Measurements from ENCODE around the gene AKR7A2.

AKR7A2 gene

DNA sequence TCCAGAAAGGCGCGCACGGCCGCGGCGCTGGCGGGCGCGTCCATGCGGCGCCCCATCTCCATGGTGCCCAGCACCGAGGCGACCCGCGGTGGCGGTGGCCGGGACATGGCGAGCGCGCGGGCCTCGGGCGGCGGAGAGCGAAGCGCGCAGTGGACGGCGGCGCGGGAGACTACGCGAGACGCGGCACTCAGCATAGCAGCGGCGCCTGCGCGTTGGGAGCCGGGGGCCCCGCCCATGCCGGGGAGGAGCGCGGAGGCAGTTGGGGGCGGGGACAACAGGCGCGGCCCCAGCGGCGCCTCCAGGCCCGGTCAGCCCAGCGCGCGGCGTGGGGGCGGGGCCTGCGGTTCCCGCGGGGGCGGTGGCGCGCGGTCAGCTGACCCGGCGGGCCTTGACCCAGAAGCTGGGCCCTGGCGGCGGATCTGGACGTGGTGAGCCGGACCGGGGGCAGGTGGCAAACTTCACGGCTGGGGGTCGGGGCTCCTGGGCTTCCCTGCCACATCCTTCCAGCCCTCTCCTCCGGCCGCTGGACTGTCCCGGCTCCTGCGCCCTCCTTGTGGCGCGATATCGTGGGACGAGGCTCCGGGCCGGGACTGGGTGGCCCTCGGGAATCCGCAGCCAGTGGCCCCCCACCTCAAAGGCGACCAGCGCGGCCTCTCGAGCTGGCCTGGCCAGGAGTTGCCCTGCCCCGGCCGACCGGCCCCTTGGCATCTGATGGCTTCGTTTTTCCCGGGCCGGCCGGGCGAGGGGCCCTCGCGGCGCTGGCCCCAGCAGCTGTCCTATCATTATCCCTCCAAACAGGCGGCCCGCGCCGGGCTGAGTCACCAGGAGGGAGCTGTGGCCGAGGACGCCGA lies at the start of gene AKR7A2, which contains the start of gene SLC66A1:
AKR7A2 (minus strand) TSS at position 214 of the 851 bp plus-strand sequence; CDS start at position 194, 20 bp downstream.
SLC66A1 (plus strand) TSS at position 396 of the 851 bp plus-strand sequence. CDS start 5,352 bp downstream, outside the sequence.
- peak; percentile 23 for DNase-seq

GRCh38 chr1:19360843-19361610 lies 49.1 kb upstream of the AKR7A2 start:
- DNase-seq, result no peak

DNA sequence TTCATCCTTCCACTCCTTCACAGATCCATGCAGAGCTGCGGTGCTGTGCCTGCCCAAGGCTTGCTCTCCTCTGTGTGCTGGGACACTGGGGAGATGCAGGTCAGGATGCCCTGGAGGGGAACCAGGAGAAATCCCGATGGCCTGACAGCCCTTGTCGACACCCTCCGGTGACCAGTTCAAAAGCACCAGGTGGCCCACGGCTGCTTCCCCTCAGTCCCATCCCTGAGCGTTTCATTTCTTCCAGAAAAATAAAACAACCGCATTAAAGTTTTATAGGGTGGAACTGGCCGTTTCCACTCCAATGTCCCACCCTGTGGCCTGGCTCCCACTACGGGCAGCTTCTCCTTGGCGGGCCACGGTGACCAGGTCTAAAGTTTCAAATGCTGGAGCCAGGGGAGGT lies 48.5 kb upstream of the AKR7A2 start:
- DNase-seq, result no peak

GRCh38 chr1:19360016-19360415 lies 48.1 kb upstream of the AKR7A2 start:
- no peak for DNase-seq

- no peak for DNase-seq
These were observed 47.4 kb upstream of the AKR7A2 start for GRCh38 chr1:19359357-19359756.

DNA sequence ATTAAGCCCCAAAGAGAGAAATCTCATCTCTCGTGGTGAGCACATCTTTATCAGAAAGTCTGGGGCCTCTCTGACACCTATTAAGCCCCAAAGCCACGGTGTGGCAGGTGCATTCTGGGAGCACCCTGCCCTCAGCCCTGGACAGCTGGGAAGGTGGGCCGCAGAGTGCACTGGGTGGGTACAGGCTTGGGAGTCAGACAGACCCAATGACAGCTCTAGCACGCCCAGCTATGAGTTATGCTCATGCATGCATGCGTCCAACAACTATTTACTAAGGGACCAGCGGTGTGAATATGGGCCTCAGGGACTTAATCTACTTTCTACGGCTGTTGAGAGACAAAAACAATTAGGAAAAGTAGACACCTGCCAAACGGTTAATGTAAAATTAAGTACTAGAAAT lies 46.8 kb upstream of the AKR7A2 start:
- no peak for DNase-seq

DNA sequence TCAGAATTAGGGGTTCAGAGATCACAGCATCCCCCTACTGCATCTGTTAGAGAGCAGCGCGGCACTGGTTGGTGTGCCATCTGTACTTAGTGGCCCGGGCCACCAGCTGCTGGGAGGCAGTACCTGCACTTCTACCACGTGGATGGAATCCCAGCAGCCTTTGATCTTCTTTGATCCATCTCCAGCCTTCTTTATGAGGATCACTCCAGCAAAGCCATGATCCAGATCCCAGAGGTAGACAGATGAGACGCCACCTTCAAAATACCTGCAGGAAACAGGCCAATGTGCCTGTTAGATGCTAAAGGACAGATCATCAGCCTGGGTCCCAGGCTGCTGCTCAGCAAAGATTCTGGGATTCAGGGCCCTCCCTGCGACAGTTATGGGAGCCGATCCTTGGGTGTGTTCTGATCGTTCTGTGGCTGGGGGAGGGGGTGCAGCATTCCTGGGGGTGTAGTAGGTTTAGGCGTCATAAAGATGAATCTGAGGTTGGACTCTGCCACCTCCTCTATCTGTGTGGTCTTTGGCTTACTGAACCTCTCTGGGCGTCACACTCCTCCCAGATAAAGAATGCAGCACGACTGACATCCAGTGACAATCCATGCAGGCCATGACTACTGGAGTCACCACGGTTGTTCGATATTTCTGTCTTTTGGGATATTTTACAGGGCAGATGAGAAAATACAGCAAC lies 45.5 kb upstream of the AKR7A2 start:
- no peak for DNase-seq

GRCh38 chr1:19356266-19356665 lies 44.3 kb upstream of the AKR7A2 start:
- DNase-seq, result peak; percentile 63

- peak; percentile 94 for DNase-seq
These were observed 42.6 kb upstream of the AKR7A2 start for GRCh38 chr1:19354531-19354981.

GRCh38 chr1:19353596-19353995 lies 41.7 kb upstream of the AKR7A2 start:
- DNase-seq, result peak; percentile 64

GRCh38 chr1:19352839-19353238 lies 40.9 kb upstream of the AKR7A2 start:
- DNase-seq, result no peak

DNA sequence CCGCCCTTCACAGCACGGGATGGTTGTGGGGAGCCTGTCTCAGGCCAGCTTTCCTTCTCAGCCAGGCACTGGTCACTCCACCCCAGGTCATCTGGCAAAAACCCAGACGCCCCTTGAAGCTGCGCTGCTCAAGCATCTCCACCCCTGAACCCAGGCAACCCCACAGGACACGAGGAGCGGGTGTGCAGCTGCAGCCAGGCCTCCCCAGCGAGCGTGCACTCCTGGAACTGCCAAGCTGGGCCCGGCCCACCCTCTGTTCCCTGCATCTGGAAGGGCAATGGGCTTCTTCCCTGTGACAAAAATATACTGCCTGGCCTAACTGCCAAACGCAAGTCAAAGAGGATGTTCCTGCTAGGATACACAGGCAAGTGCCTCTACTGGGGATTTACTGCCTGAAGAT lies 39.9 kb upstream of the AKR7A2 start:
- DNase-seq, result no peak

DNA sequence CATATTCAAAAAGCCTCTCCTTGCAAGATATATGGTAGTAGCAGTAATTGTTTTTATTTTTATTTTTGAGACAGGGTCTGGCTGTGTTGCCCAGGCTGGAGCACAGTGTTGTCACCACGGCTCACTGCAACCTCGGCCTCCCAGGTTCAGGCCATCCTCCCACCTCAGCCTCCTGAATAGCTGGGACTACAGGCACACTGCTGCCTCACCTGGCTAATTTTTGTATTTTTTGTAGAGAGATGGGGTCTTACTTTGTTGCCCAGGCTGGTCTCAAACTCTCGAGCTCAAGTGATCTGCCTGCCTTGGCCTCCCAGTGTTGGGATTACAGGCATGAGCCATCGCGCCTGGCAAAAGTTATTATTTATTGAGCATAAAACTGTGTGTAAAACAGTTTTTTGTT lies 38.6 kb upstream of the AKR7A2 start:
- DNase-seq, result no peak

GRCh38 chr1:19349999-19350398 lies 38.1 kb upstream of the AKR7A2 start:
- no peak for DNase-seq

- DNase-seq, result no peak
These were observed 36.7 kb upstream of the AKR7A2 start for GRCh38 chr1:19348441-19349198.

- no peak for DNase-seq
These were observed 35.7 kb upstream of the AKR7A2 start for GRCh38 chr1:19347533-19348172.

- DNase-seq, result no peak
These were observed 34.1 kb upstream of the AKR7A2 start for GRCh38 chr1:19346026-19346425.

DNA sequence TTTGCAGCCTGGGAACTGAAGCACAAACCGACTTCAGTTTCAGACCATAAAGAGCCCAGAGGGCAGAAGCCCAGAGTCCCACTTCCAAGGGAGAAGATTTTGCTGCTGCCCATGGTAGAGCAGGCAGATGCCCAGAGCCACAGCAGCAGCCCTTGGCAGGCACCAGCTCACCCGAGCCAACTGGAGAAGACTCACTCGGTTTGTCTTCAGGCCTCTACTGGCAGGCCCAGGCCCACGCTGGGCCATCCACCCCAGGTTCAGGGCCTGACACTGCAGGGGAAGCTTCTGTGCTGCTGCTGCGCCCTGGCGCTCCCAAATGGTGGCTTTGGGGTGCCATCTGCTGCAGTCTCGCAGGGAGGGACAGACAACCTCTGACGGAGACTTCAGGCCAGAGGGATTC lies 33.4 kb upstream of the AKR7A2 start:
- DNase-seq, result no peak

- DNase-seq, result no peak
These were observed 32.9 kb upstream of the AKR7A2 start for GRCh38 chr1:19344831-19345230.

GRCh38 chr1:19344372-19344810 lies 32.4 kb upstream of the AKR7A2 start:
- DNase-seq, result no peak

DNA sequence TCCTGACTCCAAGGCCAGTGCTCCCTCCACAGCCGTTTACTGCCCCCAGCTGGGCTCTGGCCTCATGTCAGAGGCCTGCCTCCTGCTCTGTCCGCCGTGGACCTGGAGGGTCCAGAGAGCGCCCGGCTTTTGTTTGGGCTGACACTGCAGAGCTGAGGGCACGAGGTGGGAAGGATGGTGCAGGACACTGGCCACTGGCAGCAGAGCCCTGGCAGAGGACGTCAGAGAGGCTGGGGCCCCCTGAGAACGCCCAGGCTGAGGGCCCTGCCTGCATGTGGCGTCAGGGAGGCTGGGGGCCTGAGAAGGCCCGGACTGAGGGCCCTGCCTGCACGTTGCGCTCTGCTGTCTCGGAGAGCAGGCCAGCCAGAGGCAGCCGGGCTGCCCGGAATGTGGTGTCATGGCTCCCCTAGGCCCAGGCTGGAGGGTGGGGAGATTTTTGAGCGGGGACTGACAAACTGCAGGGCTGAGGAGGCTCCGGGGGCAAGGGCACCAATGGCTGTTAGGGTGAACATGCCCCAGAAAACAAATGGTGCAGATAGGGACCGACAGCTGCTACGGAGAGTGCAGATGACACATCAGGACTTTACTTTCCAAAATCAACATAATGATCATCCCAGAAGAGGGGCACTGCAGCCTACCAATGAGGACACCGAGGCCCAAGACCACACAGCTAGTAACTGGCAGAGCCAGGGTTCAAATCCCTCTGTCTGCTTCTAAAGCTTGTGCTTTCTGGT lies 31.8 kb upstream of the AKR7A2 start:
- no peak for DNase-seq
